Measurements from ENCODE around the gene RACGAP1.

The RACGAP1 gene

GRCh38 chr12:49939307-49939706 is 86.0 kb downstream of the RACGAP1 start:
- DNase-seq = no peak
